Endothelial cell of umbilical vein (primary cell): ENCODE results near the gene RPRML. TPM values are rescaled to one million over a fixed set of nuclear protein-coding genes. Genes with fewer than 3 reads are reported as not detected.

Source experiments
- BruUV-seq: library from RNA; stranded (reverse); fragments of 400-500 nt; replicated peaks from 2 replicates; lab custom pipeline; 2021; lab: Mats Ljungman, UMichigan
- CTCF ChIA-PET: fragments of 300-600, 350-600 bp; sonication (Branson Sonifier 250); formaldehyde crosslinking; loops from one replicate; lab custom pipeline; 2021; ENCODE audit warnings: antibody characterized with exemption, inconsistent platforms; lab: Charles Lee
- POLR2A ChIA-PET: fragments of 300-600, 350-600 bp; sonication (Branson Sonifier 250); formaldehyde crosslinking; loops from one replicate; lab custom pipeline; 2021; ENCODE audit warnings: antibody characterized with exemption, inconsistent platforms; lab: Charles Lee
- DNase-seq: peaks from one replicate; pipeline ENCODE4 v3.0.0-alpha.2; 2011; ENCODE audit warnings: low read depth, low spot score
- FAIRE-seq: peaks from 2 replicates; lab custom pipeline; 2011; peaks lifted over from hg19 to GRCh38; lab: Jason Lieb, UNC
- H2AFZ ChIP-seq: 2 replicates; pipeline ENCODE4 v1.6.0; 2012; ENCODE audit warnings: low read depth, low read length, control low read depth, inconsistent platforms
- H3K27ac ChIP-seq: 2 replicates; pipeline ENCODE4 v1.5.1; 2011; ENCODE audit warnings: low read depth, mild to moderate bottlenecking, control low read depth, low read length, moderate library complexity; ENCODE audit not compliant: insufficient read depth
- H3K27me3 ChIP-seq, 2 experiments: 2 replicates each; pipeline versions ENCODE4 v1.6.0 to v1.6.1; 2011; ENCODE audit warnings: low read length in 2 of 2, mixed read lengths in 1 of 2; ENCODE audit not compliant: control insufficient read depth in 2 of 2, insufficient read depth in 2 of 2
- H3K36me3 ChIP-seq, 2 experiments: 2 replicates in 1 of 2; 3 replicates in 1 of 2; pipeline ENCODE4 v1.5.1; 2011; ENCODE audit warnings: low read length in 2 of 2, mild to moderate bottlenecking in 1 of 2, moderate library complexity in 1 of 2; ENCODE audit not compliant: control insufficient read depth in 2 of 2, insufficient read depth in 2 of 2; ENCODE audit errors: extremely low read depth in 1 of 2
- H3K4me1 ChIP-seq: 3 replicates; pipeline ENCODE4 v1.5.1; 2011; ENCODE audit warnings: mild to moderate bottlenecking, low read length; ENCODE audit not compliant: control insufficient read depth, insufficient read depth; ENCODE audit errors: extremely low read depth
- H3K4me2 ChIP-seq: 2 replicates; pipeline ENCODE4 v1.6.1; 2011; ENCODE audit warnings: low read length, control low read depth, mixed read lengths; ENCODE audit not compliant: insufficient read depth
- H3K4me3 ChIP-seq, 3 experiments: fragments of 200-600 bp in 1 of 3; sonication (generic), shearing (Covaris generic) in 1 of 3; replicated peaks in 1 of 3; 2 replicates each; pipeline ENCODE4 v1.5.1; 2011 to 2016; ENCODE audit warnings: control low read depth in 3 of 3, low read length in 3 of 3, mild to moderate bottlenecking in 2 of 3, inconsistent platforms in 1 of 3, low read depth in 1 of 3, moderate library complexity in 1 of 3; ENCODE audit not compliant: insufficient read depth in 1 of 3
- H3K79me2 ChIP-seq: 2 replicates; pipeline ENCODE4 v1.6.0; 2012; ENCODE audit warnings: low read length, inconsistent platforms; ENCODE audit not compliant: control insufficient read depth, insufficient read depth
- H3K9ac ChIP-seq: replicated peaks from 2 replicates; pipeline ENCODE3; 2011; ENCODE audit warnings: low read length, control low read depth; ENCODE audit not compliant: insufficient read depth; ENCODE audit errors: extremely low read depth
- H3K9me1 ChIP-seq: replicated peaks from 3 replicates; pipeline ENCODE4 v1.6.0; 2011; ENCODE audit warnings: mild to moderate bottlenecking, low read length; ENCODE audit not compliant: control insufficient read depth, insufficient read depth; ENCODE audit errors: extremely low read depth
- H3K9me3 ChIP-seq: replicated peaks from 2 replicates; pipeline ENCODE4 v1.5.1; 2012; ENCODE audit warnings: low read length, inconsistent platforms; ENCODE audit not compliant: control insufficient read depth, insufficient read depth
- H4K20me1 ChIP-seq: replicated peaks from 2 replicates; pipeline ENCODE3; 2011; ENCODE audit warnings: mild to moderate bottlenecking, low read length; ENCODE audit not compliant: control insufficient read depth, insufficient read depth; ENCODE audit errors: extremely low read depth
- EZH2 ChIP-seq: IDR thresholded peaks from 2 replicates; pipeline ENCODE4 v1.6.1; 2012; ENCODE audit warnings: borderline replicate concordance, low read depth, mild to moderate bottlenecking, moderate library complexity, low read length, inconsistent platforms; ENCODE audit not compliant: severe bottlenecking
- FOS ChIP-seq: IDR thresholded peaks from 2 replicates; pipeline ENCODE4 v1.6.1; 2011; ENCODE audit warnings: mild to moderate bottlenecking, low read length, moderate library complexity, borderline replicate concordance; ENCODE audit not compliant: insufficient read depth
- GATA2 ChIP-seq: IDR thresholded peaks from 2 replicates; pipeline ENCODE4 v1.7.0; 2011; ENCODE audit warnings: low read depth, mild to moderate bottlenecking, moderate library complexity, mixed read lengths, low read length; ENCODE audit not compliant: insufficient read length, insufficient read depth
- JUN ChIP-seq: IDR thresholded peaks from 2 replicates; pipeline ENCODE4 v1.6.1; 2011; ENCODE audit warnings: borderline replicate concordance, low read depth; ENCODE audit not compliant: insufficient read length, insufficient read depth
- MYC ChIP-seq: IDR thresholded peaks from one replicate; pipeline ENCODE4 v1.6.1; 2011; ENCODE audit warnings: mild to moderate bottlenecking, low read depth, low read length
- POLR2A ChIP-seq: IDR thresholded peaks from 2 replicates; pipeline ENCODE4 v1.6.1; 2012; ENCODE audit warnings: low read depth, mild to moderate bottlenecking, control low read depth, low read length
- POLR2AphosphoS5 ChIP-seq: IDR thresholded peaks from 2 replicates; pipeline ENCODE4 v1.6.1; 2012; ENCODE audit warnings: low read depth, mild to moderate bottlenecking, control low read depth, low read length, moderate library complexity; ENCODE audit not compliant: insufficient read depth
- dilution Hi-C: fragments of 300-500 bp; cut with MboI; formaldehyde crosslinking; loops from one replicate; pipeline ENCODE4 v1.15.0; 2019; ENCODE audit warnings: low sequenced_read_pairs; ENCODE audit not compliant: extremely low pct_ligation_motif_present
- intact Hi-C: fragments of 100-400 bp; cut with micrococcal nuclease; formaldehyde crosslinking; loops from one replicate; pipeline ENCODE4 v1.10.0; 2022
- polyA plus RNA-seq, 4 experiments: library from polyadenylated mRNA; depleted of rRNA in 3 of 4; stranded (reverse) in 3 of 4; unstranded in 1 of 4; fragments of >200 nt; gene quantifications; 2 replicates each; pipeline versions ENCODE4 v1.2.1 to v1.2.3, GENCODE V29; 2011 to 2012; ENCODE audit warnings: missing spikeins in 1 of 4
- total RNA-seq: library from RNA; stranded (reverse); gene quantifications from 2 replicates; pipeline ENCODE4 v1.2.3, GENCODE V29; 2021
- TF ChIP-seq, protein P1 (sequence below): IDR thresholded peaks from 2 replicates; pipeline ENCODE4 v1.6.1; 2011; ENCODE audit not compliant: insufficient read depth, insufficient read length
- TF ChIP-seq, protein P2 (sequence below), 2 donors: IDR thresholded peaks; 1 replicate in 1 of 2; 2 replicates in 1 of 2; pipeline ENCODE4 v1.5.1; 2011; ENCODE audit warnings: low read length in 2 of 2, mild to moderate bottlenecking in 2 of 2, moderate library complexity in 2 of 2, control low read depth in 1 of 2, inconsistent platforms in 1 of 2, low read depth in 1 of 2; ENCODE audit not compliant: insufficient read depth in 1 of 2; ENCODE audit errors: extremely low read depth in 1 of 2

Gene RPRML
- total and polyA plus RNA-seq, 2 donors (not counting 3 experiments of a cell fraction or from before 2014, with no cell fraction given), result 0.08 TPM; not detected in 1

DNA sequence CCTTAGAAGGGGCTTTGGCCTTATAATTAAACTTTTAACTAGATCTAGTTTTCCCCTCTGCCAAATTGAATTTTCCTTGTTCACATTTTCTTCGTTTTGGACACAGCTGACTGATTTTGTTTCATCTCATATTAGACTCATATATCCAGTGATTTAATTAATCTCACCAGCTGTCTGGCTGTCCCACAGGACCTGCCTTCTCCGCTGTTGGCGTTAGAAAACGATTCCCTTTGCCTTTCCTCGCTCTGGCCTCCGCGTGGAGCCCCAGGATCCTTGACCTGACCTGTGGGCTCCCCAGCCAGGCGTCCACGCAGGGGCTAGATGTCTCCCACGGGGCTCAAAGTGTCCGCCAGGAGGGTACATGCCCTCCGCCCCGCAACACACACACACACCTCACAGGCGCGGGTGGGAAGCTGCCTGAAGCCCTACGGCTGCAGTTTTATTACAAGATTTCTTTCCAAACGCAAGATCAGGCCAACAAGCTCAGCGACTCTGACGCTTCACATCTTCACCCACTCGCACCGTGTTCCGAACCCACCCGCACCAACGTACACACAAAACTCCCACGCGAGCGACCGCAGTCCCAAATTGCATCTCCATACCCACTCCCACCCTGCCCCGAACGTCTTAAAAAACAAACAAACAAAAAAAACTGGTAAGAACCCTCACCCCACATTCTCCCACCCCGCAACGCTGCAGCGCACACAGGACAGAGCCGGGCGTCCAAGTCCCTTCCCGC is 1.1 kb downstream of the RPRML start:
- no peaks in the 10 kb centered on the region for H3K79me2 ChIP-seq
- H3K9ac ChIP-seq, result no peak overlapping the region
- intact Hi-C loops (no loop called here), dilution Hi-C loops (no loop called here)
- ChIA-PET POLR2A (no interaction called here), CTCF (interaction anchor here (1.7 kb wide), 1 partner anchor 35 kb away, joined by 7 read pairs; no protein-coding TSS in a partner anchor)
- peak overlapping the region; percentile 79 for H3K4me2 ChIP-seq
- H3K9me1 ChIP-seq, result no peaks in the 10 kb centered on the region
- no TSS peak for BruUV-seq
- no peaks in the 10 kb centered on the region for H3K9me3 ChIP-seq
- no peak for TF ChIP-seq FOS
- TF ChIP-seq POLR2AphosphoS5, result no peak
- TF ChIP-seq MYC, result no peak
- TF ChIP-seq, protein P1, sequence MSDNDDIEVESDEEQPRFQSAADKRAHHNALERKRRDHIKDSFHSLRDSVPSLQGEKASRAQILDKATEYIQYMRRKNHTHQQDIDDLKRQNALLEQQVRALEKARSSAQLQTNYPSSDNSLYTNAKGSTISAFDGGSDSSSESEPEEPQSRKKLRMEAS, result no peak
- TF ChIP-seq, protein P2, sequence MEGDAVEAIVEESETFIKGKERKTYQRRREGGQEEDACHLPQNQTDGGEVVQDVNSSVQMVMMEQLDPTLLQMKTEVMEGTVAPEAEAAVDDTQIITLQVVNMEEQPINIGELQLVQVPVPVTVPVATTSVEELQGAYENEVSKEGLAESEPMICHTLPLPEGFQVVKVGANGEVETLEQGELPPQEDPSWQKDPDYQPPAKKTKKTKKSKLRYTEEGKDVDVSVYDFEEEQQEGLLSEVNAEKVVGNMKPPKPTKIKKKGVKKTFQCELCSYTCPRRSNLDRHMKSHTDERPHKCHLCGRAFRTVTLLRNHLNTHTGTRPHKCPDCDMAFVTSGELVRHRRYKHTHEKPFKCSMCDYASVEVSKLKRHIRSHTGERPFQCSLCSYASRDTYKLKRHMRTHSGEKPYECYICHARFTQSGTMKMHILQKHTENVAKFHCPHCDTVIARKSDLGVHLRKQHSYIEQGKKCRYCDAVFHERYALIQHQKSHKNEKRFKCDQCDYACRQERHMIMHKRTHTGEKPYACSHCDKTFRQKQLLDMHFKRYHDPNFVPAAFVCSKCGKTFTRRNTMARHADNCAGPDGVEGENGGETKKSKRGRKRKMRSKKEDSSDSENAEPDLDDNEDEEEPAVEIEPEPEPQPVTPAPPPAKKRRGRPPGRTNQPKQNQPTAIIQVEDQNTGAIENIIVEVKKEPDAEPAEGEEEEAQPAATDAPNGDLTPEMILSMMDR (IDR thresholded peaks at IDR 0.05; ENCODE audit: extremely low read depth in 1 of 2, insufficient read depth in 1 of 2, low read depth in 1 of 2, low read length in 2 of 2), result no peak
- TF ChIP-seq POLR2A, result no peak
- TF ChIP-seq GATA2, result no peak
- TF ChIP-seq EZH2, result no peak
- no peak for TF ChIP-seq JUN
- FAIRE-seq (no peak), DNase-seq (no peak)
- H3K36me3 ChIP-seq, result no peaks in the 10 kb centered on the region
- H4K20me1 ChIP-seq, result no peaks in the 10 kb centered on the region
- H3K27me3 ChIP-seq, result peaks cover 34 to 44% of the 10 kb centered on the region in 2 experiments
- H3K4me3 ChIP-seq, result peak overlapping the region in 1 of 3 experiments; percentile 46
- H3K4me1 ChIP-seq, result peaks cover 9% of the 10 kb centered on the region
- H3K27ac ChIP-seq, result no peak overlapping the region
- H2AFZ ChIP-seq, result no peak overlapping the region
